Germinal center (tissue), 1 donor: ENCODE data around the gene RAB36.

Source experiments
- DNase-seq: peaks from one replicate; pipeline ENCODE4 v3.0.0; 2012; ENCODE audit warnings: mixed read lengths, low spot score

RAB36 gene

GRCh38 chr22:23108249-23109078, 36.8 kb upstream of the RAB36 start:
- DNase-seq: no peak

- no peak for DNase-seq
These were observed 36.3 kb upstream of the RAB36 start for GRCh38 chr22:23109079-23109347.

GRCh38 chr22:23109441-23109978, 35.8 kb upstream of the RAB36 start:
- no peak for DNase-seq

- DNase-seq: no peak
These were observed 34.9 kb upstream of the RAB36 start for GRCh38 chr22:23110190-23110921.

- no peak for DNase-seq
These were observed 34.3 kb upstream of the RAB36 start for GRCh38 chr22:23110922-23111527.

GRCh38 chr22:23112472-23113012, 32.7 kb upstream of the RAB36 start:
- DNase-seq: no peak

GRCh38 chr22:23113067-23113846, 32.0 kb upstream of the RAB36 start:
- no peak for DNase-seq

- DNase-seq: no peak
These were observed 31.2 kb upstream of the RAB36 start for GRCh38 chr22:23113847-23114720.

- no peak for DNase-seq
These were observed 30.6 kb upstream of the RAB36 start for GRCh38 chr22:23114721-23115020.

- no peak for DNase-seq
These were observed 29.9 kb upstream of the RAB36 start for GRCh38 chr22:23115369-23115768.

- DNase-seq: no peak
These were observed 29.3 kb upstream of the RAB36 start for GRCh38 chr22:23115825-23116494.

GRCh38 chr22:23116506-23117263, 28.6 kb upstream of the RAB36 start:
- DNase-seq: no peak

- DNase-seq: no peak
These were observed 28.0 kb upstream of the RAB36 start for GRCh38 chr22:23117275-23117674.

GRCh38 chr22:23117891-23118646, 27.2 kb upstream of the RAB36 start:
- no peak for DNase-seq

- DNase-seq: no peak
These were observed 26.4 kb upstream of the RAB36 start for GRCh38 chr22:23118647-23119493.

- DNase-seq: peak; percentile 50
These were observed 25.5 kb upstream of the RAB36 start for GRCh38 chr22:23119494-23120414.

GRCh38 chr22:23120415-23120899, 24.8 kb upstream of the RAB36 start:
- no peak for DNase-seq
